Measurements from ENCODE around the gene GRK4. TPM values are rescaled to one million over a fixed set of nuclear protein-coding genes. Genes with fewer than 3 reads are reported as not detected.
"Not testable (repeated sequence)": the region's sequence is repeated elsewhere in the genome, so short reads cannot be mapped to it uniquely, and the experiment has no call there.

The GRK4 gene
- total and polyA plus RNA-seq, 2 of the 4 experiments (the other 2 are of a cell fraction), result 1.6 to 2.2 TPM

GRCh38 chr4:2944586-2945526 is 18.5 kb upstream of the GRK4 start (continued):
- no peak for TF ChIP-seq MAFK (IDR thresholded peaks at IDR 0.05; ENCODE audit: low read depth, low read length)

DNA sequence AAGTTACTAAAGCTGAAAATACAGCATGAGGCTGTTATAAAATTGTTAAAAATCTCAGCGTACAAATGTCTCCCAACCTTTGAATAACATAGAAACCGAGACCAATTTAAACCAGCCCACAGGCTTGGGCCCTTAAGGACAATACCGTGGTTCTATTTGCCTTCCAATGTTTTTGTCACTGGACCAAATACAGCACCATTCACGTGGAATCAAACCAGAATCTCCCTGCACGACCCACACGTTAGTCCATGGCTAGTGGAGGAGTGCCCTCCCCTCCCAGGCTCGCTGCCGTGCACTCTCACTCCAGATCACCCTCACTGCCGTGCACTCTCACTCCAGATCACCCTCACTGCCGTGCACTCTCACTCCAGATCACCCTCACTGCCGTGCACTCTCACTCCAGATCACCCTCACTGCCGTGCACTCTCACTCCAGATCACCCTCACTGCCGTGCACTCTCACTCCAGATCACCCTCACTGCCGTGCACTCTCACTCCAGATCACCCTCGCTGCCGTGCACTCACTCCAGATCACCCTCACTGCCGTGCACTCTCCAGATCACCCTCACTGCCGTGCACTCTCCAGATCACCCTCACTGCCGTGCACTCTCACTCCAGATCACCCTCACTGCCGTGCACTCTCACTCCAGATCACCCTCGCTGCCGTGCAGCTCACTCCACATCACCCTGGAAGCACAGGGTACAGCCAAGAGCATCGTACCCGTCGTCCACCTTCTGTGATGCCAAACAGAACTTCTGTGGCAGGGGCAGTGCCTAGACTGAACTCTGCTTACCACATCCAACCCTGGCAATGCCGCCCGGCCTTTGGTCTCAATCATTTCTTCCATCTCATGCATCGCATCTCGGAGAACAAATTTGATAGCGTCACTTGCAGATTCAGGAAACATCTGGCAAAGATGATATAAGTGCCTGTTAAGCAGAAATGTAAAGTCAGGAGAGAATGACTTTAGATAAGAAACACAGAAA is 17.5 kb upstream of the GRK4 start:
- in situ Hi-C loops (cut with MboI; ENCODE audit: low sequenced_read_pairs); H3K9me3 ChIP-seq (ENCODE audit: control insufficient read depth, insufficient read depth, low read length); H4K5ac ChIP-seq (ENCODE audit: low read depth, low read length); H2BK20ac ChIP-seq (ENCODE audit: low read depth, low read length); ATAC-seq (ENCODE audit: low read depth); H3K56ac ChIP-seq (ENCODE audit: extremely low read depth, insufficient read depth, low read length); H3K27me3 ChIP-seq (ENCODE audit: control insufficient read depth, insufficient read depth, low read length); BruUV-seq (replicated peaks); H2AK9ac ChIP-seq (replicated peaks; ENCODE audit: low read depth, low read length, poor library complexity); POLR2A ChIA-PET (ENCODE audit: unreplicated experiment); H2AFZ ChIP-seq (replicated peaks; ENCODE audit: low read length, poor library complexity); dilution Hi-C loops (cut with HindIII; ENCODE audit: low sequenced_read_pairs, unreplicated experiment); H3K18ac ChIP-seq (ENCODE audit: low read depth, low read length); H4K8ac ChIP-seq (ENCODE audit: low read depth in 2 of 2, low read length in 2 of 2); H3K4ac ChIP-seq (ENCODE audit: low read depth, low read length); H3K27ac ChIP-seq (ENCODE audit: insufficient read depth, low read length); H3K9ac ChIP-seq (ENCODE audit: low read depth, low read length); intact Hi-C loops (cut with micrococcal nuclease); H2BK120ac ChIP-seq (ENCODE audit: low read depth, low read length); H3K4me1 ChIP-seq (ENCODE audit: control insufficient read depth, insufficient read depth, low read length); H2BK5ac ChIP-seq (ENCODE audit: low read depth, low read length, poor library complexity, severe bottlenecking); H3K23ac ChIP-seq (ENCODE audit: low read depth, low read length); H2BK15ac ChIP-seq (ENCODE audit: low read depth, low read length); CTCF ChIA-PET; H3K4me2 ChIP-seq (ENCODE audit: low read depth, low read length); H3K4me3 ChIP-seq (ENCODE audit: insufficient read depth, low read depth, low read length); H2AK5ac ChIP-seq (ENCODE audit: low read depth, low read length); H4K91ac ChIP-seq (ENCODE audit: insufficient read depth, low read depth, low read length); H3K9me1 ChIP-seq (ENCODE audit: insufficient read depth, low read length); DNase-seq; H3K14ac ChIP-seq (replicated peaks; ENCODE audit: low read depth, low read length): not testable (repeated sequence)
- Histone ChIP-seq H4K20me1 (ENCODE audit: insufficient read depth, low read length) (peaks cover 15% of the 10 kb centered on the region), H3K79me1 (ENCODE audit: low read depth in 1 of 2, low read length in 2 of 2) (peaks cover 8 to 36% of the 10 kb centered on the region in 2 experiments; a peak in 3 of 4 replicates), H3K36me3 (ENCODE audit: control insufficient read depth, insufficient read depth, low read length) (peaks cover 71% of the 10 kb centered on the region)
- WGBS, 2 experiments (ENCODE audit: extremely low coverage in 2 of 2, insufficient read length in 1 of 2), result 83% methylated on average over 7 of the region's 30 CpGs; no CpG with 5 or more reads in 1 of the 2 experiments
